OCI-M1 (cell line): ENCODE results near the gene CCDC47.

Source experiments
- DNase-seq: peaks from one replicate; lab custom pipeline; 2025; lab: John Stamatoyannopoulos, UW

The CCDC47 gene

DNA sequence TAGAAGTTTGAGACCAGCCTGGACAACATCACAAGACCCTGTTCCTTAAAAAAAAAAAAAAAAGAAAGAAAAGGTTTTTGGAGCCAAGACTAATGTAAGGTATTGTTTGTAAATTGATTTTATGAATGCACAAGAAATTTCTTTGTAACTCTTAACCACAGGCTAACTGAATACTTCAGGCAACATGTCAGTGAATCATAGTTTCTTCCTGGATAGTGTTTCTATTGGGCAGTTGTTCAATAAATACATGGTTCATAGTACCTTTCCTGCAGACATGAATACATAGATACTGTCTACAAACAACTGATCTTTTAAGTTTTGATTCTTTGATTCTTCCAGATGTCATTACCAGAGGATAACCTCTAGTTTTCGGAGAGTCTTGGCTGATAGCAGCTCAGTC, 12.2 kb upstream of the CCDC47 start:
- no peak for DNase-seq

DNA sequence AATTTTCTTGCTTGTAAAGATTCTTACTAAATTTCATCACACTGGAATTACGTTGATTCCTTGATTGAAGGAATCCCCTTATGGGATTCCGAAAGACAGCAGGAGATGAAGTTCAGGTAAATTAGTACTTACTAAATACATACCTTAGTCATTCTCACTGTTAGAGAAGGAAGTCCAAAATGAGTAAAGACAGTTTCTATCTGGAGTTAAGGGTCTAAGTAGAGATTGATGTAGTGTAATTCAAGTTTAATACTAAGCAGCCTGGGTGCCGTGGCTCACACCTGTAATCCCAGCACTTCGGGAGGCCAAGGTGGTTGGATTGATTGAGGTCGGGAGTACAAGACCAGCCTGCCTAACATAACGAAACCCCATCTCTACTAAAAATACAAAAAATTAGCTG, 10.1 kb upstream of the CCDC47 start:
- no peak for DNase-seq

DNA sequence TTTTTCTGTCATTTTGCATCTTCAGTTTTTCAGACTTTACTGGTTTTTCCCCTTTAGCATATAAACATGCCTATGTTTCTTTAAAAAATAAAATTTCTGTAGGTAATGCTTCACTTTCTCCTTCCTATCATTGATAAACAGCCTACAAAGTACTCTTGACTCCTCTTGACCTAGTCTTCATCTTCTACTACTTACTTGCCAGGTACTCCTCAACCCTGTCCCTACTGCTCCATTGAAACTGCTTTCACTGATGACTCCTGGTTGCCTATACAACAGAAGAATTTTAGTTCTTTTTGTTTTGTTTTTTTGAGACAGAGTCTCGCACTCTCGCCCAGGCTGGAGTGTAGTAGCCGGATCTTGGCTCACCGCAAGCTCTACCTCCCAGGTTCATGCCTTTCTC, 7.5 kb upstream of the CCDC47 start:
- no peak for DNase-seq

DNA sequence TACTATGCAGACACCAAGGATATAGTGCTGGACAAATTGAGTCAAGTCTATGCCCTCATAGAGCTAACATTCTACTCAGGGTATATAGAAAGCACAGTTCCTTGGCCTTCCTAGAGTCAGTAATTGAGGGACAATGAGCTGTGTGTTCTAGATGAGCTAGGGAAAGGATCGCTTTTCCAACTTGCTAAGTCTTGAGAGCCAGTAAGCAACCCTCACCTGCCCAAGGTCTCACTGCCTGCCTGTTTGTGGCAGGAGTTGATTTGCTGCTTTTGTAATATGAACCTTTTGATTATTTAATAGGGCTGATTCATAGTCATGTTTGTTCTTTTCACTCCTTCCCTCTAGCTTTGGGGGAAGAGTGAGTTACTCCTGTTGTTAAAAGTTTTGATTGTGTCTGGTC, 7.1 kb upstream of the CCDC47 start:
- DNase-seq = no peak

DNA sequence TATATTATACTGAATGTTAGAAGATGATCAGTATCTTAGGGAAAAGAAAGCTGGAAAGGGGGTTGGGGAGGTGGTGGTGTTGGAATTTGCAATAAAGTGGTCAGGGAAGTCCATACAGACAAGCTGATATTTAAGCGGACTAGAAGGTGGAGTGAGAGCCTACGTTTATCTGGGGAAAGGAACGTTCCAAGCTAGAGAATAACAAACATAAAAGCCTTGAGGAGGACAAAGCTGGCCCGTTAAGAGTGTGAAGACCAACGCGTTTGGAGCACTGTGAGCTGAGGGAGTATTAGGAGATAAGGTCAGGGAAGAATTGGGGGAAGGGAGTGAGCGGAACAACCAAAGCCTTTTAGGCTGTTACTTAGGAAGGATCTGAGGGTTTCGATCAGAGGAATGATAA, 2.0 kb upstream of the CCDC47 start:
- peak; percentile 67 for DNase-seq

DNA sequence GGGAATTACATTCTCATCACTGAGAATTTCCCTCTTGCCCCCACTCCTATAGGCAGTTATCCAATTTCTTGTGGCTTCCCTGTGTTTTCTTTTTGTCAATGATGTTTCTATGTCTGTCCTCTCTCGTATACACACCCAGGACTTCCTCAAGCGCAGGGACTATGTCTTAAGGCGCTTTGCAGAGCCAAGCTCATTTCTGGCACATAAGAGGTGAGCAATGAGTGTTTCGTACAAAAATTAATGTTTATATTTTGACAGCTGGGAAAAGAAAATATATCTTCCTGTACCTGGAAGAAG, 1.5 kb upstream of the CCDC47 start:
- peak; percentile 59 for DNase-seq

DNA sequence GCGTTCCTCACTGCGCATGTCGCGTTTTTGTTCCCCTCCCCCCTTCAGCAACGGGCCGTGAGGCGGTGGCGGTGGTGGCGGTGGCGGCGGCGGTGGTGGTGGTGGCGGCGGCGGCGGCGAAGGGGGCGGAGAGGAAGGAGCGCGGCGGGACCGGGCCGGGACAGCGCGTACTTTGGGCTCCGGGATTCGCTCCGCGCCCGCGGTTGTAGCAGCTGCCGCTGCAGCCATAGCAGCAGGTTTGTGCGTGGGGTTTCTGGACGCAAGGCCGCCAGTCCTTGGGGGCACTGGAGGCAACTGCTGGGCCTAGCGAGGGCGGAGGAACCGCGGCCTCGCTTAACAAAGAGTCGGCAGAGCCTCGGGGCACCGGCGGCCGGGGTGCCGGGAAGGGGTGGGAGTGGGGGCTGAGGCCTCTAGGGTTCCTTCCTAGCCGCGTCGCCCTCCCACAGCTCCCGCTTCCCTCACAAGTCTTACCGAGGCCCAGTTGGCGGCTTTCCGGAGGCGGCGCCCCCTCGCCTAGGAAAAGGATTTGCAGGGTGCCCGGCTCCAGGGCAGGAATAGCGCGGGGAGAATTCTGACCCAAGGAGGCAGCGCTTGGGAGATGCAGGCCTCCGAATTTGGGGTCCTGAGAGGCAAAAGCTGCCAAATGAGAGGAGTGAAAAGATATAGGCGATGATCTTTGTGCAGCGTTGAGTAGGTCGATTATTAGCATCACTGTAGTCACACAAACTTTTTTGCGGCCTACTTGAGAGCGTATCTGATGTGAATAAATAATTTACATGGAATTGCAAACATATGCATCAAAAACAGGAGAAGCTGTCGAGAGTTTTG, 958 bp upstream of the CCDC47 start, which contains the start of gene DDX42:
TSS of gene DDX42 (plus strand) at position 30 of the 828 bp plus-strand sequence. CDS start 12,880 bp downstream, outside the sequence.
- peak; percentile 71 for DNase-seq

DNA sequence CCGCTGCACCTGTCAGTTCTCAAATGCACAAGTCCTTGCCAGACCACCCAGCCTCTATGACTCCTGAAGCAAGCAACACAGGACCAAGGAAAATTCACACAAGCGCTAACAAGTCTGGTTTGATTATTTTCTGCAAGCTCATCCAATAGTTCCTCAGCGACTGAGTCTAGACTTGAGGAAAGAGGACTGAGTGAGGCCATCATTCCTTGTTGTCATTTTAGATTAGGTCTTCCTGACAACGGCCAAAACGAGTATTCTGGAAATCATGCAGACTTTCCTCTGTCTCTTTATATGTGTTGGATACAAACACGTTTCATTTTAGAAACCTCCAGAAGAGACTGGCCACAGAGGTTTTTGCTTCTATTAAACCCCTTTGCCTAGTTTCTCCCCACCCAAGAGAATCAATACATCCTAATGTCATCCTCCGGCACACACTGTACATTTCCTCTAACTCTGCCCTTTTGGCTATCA, 561 bp downstream of the CCDC47 start:
- peak; percentile 72 for DNase-seq

DNA sequence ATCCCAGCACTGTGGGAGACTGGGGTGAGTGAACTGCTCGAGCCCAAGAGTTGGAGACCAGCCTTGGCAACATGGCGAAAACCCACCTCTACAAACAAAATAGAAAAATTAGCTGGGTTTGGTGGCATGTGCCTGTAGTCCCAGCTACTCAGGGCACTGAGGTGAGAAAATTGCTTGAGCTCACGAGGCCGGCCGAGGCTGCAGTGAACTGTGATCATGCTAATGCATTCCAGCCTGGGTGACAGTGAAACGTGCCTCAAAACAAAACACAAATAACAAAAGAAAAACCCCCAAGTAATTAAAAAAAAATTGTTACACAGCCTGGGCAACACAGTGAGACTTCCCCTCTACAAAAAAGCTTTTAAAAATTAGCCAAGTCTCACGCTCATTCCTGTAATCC, 5.0 kb downstream of the CCDC47 start:
- no peak for DNase-seq

DNA sequence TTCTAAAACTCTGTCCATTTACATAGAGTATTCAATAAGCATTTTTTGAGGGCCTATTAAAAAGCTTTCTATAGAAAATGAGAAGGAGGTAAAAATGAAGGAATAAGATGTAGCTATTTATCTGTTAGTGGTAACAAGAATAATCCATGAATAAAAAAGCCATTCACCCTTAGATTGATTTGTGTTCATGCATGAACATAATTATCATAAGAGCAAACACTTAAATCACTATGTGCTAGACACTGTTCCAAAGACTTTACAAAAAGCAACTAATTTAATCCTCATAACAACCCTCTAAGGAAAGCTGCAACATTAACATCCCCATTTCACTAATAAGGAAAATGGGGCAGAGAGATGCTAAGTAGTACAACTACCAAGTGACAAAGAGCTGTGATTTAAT, 6.6 kb downstream of the CCDC47 start:
- no peak for DNase-seq

DNA sequence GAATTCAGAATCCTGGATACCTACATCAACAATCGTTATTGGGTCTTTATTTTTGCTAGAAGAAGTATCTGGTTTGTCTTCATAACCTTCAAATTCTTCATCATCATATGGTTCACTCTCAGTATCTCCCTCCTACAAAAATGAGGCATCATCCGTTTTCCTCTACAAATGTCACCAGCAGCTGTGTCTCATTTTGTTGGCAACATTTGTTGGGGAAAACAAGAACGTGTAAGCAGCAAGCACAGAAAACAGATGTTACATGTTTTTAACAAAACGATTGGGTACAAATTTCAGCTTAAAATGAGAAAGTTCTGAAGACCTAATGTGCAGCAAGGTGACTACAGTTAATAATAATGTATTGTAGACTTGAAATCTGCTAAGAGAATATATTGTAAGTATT, 8.7 kb downstream of the CCDC47 start:
- no peak for DNase-seq

DNA sequence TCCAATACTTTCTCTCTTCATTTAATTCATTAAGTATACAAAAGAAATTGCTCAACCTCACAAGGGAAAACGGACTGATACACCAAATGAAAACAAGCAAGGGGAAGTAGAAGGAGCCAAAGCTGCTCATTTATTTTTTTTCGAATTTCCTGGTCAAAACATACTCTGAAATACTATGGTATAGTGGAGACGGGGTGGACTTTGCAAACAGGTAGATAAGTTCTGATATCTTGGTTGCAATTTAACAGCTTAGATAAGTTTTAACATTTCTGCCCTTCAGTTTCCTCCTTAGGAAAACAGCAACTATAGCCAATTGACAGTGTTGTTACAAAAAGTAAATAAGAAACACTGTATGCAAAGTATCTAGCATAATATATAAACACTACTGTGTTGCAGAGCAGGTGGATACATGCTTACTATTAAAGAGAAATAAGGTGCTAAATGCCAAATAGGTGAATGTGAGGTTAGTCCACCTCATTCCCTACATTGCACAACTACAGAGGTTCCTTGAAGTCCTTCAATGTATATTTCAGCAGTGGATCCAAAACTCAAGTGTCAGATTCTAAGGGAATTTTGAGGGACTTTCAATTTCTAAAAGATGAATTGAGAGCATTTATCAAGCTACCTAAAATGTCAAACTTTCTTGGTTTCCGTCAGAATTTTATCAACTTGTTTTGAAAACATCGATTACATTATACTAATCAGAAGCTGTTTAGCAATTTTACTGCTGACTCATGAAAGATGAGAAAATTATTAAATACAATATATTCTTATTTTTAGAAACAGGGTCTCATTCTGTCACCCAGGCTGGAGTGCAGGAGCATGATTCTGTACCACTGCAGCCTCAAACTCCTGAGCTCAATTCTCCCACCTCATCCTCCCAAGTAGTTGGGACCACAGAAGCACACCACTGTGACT, 11.0 kb downstream of the CCDC47 start:
- no peak for DNase-seq

DNA sequence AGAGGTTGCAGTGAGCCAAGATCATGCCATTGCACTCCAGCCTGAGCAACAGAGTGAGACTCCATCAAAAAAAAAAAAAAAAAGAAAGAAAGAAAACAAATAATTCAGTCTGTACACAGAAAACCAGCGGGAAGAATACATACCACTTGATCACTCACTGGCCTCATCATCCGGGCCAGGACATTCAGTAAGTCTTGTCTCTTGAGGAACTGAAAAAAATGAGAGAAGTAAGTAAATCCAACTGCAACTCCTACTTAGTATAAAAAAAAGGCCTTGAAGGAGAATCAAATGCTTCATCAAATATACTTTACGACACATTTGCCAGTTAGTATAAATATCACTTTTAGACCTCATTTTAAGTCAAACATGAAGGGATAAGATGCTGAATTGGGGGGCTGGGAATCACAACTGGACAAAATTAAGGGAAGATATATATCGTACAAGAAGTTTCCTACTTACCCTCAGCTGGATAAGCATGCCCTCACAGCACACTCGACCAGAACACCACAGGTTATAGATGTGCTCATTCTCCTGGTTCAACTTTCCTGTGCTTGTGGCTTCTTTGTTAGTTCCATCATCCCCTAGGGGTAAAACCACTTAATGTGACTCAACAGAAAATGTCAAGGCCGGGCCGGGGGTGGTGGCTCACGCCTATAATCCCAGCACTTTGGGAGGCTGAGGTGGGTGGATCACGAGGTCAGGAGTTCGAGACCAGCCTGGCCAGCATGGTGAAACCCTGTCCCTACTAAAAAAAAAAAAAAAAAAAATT, 12.4 kb downstream of the CCDC47 start:
- DNase-seq = no peak

DNA sequence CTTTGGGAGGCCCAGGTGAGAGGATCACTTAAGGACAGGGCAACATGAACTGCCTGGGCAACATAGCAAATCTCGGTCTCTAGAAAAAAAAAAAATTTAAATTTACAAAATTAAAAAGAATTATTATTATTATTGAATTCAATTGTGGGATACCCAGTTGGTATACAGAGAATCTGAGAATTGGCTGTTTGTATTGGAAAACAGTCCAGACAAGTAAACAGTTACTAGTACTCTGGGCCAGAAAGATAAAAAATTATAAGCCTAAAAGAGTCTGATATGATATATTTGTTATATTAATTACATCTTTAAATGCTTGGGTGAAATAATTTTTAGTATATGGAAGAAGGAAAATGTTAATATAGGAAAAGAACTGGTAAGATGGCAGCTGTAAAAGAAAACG, 15.0 kb downstream of the CCDC47 start:
- no peak for DNase-seq

DNA sequence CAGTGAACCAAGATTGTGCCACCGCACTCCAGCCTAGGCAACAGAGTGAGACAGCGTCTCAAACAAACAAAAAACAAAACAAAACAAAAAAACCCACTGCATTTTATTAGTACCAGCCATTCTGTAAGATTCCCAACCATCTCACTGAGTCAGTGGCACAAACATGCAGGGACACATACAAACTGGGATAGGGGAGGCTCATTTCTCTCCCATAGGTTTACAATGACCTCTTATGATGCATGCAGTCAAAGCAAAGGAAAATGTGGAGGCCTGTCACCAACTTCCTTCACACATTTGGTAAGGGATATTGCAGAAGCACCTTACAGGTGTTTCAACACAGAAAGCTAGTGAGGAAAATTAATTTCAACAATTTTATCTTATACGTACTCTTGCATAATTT, 19.4 kb downstream of the CCDC47 start:
- no peak for DNase-seq

DNA sequence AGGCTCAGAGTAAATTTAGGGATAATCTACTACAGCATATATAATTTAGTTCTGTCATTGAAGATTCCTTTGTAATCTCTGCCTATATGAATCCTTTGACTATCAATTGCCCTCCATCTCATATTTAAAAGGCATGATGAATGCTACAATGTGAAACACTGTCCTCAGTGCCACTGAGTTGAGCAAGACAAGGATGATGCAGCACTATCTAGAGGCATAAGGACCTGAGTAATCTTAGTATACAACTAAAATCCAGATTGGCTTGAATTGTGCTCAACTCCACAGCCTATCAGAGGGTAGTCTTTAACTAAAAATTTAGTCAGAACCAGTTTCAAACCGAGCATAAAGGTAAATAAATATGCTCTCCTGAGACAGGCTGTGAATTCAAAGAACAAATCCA, 20.2 kb downstream of the CCDC47 start:
- DNase-seq = peak; percentile 54

DNA sequence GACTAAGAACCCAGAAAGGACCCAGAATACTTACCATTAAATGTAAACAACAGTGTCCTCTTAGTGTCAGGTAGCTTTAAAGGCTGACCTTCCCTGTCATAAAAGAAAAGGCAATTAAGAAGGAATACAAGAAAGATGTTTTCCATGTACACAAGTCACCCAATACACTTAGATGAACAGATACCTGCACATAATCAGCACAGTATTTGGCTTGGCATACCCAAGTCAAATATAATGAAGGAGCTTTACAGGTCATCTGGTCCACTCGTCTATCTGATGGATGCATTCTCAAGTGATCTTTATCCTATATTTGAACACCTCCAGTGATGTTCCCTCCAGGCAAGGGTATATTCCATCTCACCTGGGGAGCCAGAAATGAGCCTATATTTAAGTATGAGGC, 20.7 kb downstream of the CCDC47 start:
- no peak for DNase-seq

DNA sequence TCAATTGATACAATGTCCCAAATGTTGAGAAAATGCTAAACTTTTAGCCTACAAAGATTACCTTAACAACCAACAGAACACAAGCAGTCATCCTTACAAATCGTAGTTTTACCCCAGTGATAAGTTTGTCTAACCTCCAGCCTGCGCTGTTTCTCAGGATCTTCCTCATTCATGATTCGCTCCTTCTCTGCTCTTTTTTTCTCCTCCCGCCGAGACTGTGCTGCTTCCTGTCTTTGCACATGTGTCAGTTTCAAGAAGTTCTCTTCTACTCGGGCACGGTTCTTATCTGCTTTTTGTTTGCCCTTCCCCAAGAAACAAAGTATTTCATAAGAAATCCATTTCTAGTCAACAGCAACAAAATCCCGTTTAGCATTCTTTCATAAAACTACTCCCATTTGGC, 21.6 kb downstream of the CCDC47 start:
- peak; percentile 93 for DNase-seq

DNA sequence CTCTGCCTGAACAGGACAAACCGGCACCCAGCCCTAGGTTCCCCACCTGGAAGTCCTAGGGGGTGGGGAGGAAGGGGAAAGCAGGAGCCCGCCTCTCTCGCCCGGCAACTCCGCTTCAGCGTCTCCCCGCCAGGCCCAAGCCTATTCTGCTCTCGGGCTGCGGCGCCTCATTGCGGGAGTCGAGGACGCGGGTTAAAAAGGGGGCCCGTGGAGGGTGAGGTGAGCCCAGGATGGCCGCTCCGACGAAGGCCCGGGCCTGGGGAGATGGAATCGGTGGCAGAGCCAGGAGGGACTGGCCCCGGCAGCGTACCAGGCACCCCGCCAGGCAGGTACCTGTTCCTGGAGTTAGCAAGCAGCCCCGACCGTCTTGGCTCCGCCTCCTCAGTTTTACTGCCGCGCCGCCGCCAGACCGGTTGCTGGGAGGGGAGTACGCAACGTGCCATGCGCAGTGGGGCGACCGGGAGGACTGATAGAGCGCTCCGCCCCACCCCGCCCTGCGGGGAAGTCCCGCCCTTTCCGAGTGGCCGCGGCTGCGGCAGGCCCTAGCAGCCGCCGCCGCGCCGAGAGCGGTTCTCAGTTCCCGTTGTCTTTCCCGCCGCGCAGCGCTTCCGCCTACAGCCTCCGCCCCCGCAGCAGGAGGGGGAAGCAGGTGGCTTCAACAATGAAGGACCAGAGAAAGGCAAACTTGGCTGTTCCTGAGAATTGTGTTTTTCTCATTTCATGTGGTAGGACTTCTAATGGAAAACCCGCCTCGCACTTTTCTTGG, 31.8 kb downstream of the CCDC47 start, which contains the start of gene STRADA:
TSS of gene STRADA (minus strand) at position 392 of the 766 bp plus-strand sequence. CDS start 13,430 bp downstream, outside the sequence.
- DNase-seq = peak; percentile 99

DNA sequence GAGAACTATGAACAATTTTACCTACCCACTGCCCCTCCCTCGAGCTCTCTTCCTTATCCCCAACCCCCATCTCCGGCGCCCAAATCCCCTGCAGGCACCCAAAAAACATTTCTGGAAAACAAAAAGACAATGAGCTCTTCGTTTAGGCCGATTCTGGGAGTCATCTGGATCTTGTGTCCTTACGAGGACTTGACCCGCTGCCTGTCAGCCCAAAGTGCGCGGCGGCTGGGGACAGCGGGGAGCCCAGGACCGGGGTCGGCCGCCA, 32.3 kb downstream of the CCDC47 start:
- peak; percentile 78 for DNase-seq

DNA sequence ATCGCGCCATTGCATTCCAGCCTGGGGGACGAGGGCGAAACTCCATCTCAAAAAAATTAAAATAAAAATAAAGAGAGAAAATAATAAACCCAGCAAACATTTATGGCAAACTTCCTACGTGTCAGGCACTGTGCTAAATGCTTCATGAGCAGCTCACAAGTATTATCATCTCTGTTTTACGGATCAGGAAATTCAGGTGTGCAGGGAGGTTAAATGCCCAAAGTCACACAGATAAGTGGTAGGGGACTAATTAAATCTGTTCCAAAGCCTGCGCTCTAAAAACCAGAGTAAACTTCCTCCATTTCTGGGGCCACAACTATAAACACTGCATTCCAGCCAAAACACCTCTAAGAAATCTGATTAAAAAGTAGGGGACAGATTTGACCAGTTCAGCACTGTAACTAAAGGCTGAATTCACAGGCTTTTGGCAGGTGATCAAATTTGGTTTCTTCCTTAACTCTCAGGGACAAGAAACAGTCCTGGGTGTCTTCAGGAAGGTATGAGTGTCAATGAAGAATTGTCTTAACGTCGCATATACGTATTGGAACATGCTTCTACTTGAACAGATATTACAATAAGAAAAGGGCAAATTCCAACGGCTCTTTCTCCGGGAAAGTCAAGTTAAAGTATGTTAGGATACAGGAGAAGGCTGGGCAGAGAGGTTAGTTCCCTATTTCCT, 32.8 kb downstream of the CCDC47 start:
- DNase-seq = peak; percentile 73
